ENCODE results near the gene DLGAP4.

GRCh38 chr20:36555248-36555647, 249.1 kb downstream of the DLGAP4 start:
- TF ChIP-seq NFRKB (IDR thresholded peaks at IDR 0.05) (no peak), FOXM1 (IDR thresholded peaks at IDR 0.05; ENCODE audit: borderline replicate concordance) (no peak), FOXA1 (IDR thresholded peaks at IDR 0.05) (no peak), TARDBP (IDR thresholded peaks at IDR 0.05) (no peak)
